Ectodermal cell (in vitro differentiated cells): Measurements from ENCODE around the gene ZDHHC14.

Experiments used
- H3K27ac ChIP-seq: 2 replicates; pipeline ENCODE4 v1.7.0; 2013; ENCODE audit warnings: mild to moderate bottlenecking, low read depth, low read length; ENCODE audit not compliant: insufficient read depth, poor library complexity, severe bottlenecking
- H3K27me3 ChIP-seq: 2 replicates; pipeline ENCODE4 v1.7.0; 2013; ENCODE audit warnings: mild to moderate bottlenecking, low read length; ENCODE audit not compliant: insufficient read depth, control insufficient read depth, poor library complexity, severe bottlenecking
- H3K36me3 ChIP-seq: one replicate; pipeline ENCODE4 v1.7.0; 2013; ENCODE audit warnings: low read length; ENCODE audit not compliant: control insufficient read depth, insufficient read depth
- H3K4me1 ChIP-seq: one replicate; pipeline ENCODE4 v1.7.0; 2013; ENCODE audit warnings: low read length; ENCODE audit not compliant: control insufficient read depth, insufficient read depth
- H3K4me3 ChIP-seq: 2 replicates; pipeline ENCODE4 v1.7.0; 2013; ENCODE audit warnings: low read depth, low read length, control low read depth; ENCODE audit not compliant: insufficient read depth
- H3K9me3 ChIP-seq: 2 replicates; pipeline ENCODE4 v1.7.0; 2013; ENCODE audit warnings: mild to moderate bottlenecking, low read length, moderate library complexity; ENCODE audit not compliant: control insufficient read depth
- WGBS, 2 experiments: methylation state at CpG; one replicate each; pipeline ENCODE4 v1.1.7; 2013; ENCODE audit warnings: missing lambda C conversion rate in 2 of 2; 5-methylcytosine and 5-hydroxymethylcytosine counted together

The ZDHHC14 gene

DNA sequence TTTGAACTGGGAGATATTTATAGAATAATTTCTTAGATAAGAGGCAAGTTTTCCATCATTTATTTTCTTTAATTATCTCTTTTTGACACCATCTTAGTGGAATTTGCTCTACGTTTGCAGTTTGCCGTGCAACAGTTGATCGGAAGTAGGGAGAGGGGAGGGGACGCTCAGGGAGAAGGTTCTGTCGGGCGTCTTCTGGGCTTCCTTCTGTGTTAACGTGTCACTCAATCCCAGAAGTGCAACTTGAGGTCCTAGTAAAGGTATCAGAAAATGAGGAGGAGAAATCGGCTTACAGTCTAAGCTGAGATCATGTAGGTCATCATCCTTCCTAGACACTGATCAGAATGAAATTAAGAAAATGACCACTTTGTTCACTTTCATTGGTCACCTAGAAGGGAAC lies 293.1 kb downstream of the ZDHHC14 start:
- Histone ChIP-seq H3K9me3 (no peaks in the 10 kb centered on the region), H3K27ac (no peak overlapping the region), H3K4me1 (peaks cover 5% of the 10 kb centered on the region), H3K36me3 (no peaks in the 10 kb centered on the region), H3K27me3 (no peaks in the 10 kb centered on the region), H3K4me3 (no peak overlapping the region)
- 89 to 90% methylated on average over 8 of the region's 8 CpGs for WGBS, 2 experiments

DNA sequence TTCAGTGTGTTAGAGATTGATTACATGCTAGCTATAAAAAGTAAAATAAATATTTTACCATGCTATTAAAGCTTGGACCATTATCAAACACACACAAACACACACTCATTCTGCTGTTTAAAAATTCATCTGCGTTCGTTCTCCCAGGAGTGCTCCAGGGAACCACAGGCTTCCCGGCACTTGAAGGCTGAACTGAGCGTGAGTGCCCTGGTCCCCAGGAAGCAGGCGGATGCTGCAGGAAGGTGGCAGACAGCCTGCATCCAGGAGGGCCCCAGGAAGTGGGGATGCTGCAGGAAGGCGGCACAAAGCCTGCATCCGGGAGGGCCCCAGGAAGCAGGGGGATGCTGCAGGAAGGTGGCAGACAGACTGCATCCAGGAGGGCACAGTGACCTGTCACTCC lies 294.8 kb downstream of the ZDHHC14 start:
- Histone ChIP-seq H3K36me3 (no peaks in the 10 kb centered on the region), H3K4me1 (peaks cover 10% of the 10 kb centered on the region), H3K27ac (no peak overlapping the region), H3K27me3 (no peaks in the 10 kb centered on the region), H3K4me3 (no peak overlapping the region), H3K9me3 (no peaks in the 10 kb centered on the region)
- 79 to 86% methylated on average over 7 of the region's 7 CpGs for WGBS, 2 experiments

DNA sequence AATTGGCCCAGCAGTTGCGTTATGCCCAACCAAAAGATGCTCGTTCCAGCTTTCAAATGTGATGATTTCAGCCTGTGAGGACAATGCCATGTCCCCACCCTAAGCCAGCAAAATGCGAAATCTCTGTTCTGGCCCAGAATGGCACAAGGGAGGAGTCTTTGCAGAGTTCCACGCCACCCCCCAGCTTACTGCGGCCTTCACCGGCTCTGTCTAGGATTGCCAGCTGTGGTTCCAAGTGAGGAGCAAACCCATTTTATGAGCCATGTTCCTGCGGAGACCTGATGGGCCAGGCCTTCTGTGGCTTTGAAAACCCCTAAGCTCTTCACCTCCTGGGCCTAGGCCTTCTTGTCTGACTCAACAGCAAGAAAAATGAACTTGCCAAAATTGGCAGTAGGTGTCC lies 295.3 kb downstream of the ZDHHC14 start:
- WGBS, 2 experiments, result 90 to 94% methylated on average over 7 of the region's 7 CpGs
- Histone ChIP-seq H3K27ac (no peak overlapping the region), H3K36me3 (no peaks in the 10 kb centered on the region), H3K27me3 (no peaks in the 10 kb centered on the region), H3K9me3 (no peaks in the 10 kb centered on the region), H3K4me1 (peaks cover 10% of the 10 kb centered on the region), H3K4me3 (no peak overlapping the region)

DNA sequence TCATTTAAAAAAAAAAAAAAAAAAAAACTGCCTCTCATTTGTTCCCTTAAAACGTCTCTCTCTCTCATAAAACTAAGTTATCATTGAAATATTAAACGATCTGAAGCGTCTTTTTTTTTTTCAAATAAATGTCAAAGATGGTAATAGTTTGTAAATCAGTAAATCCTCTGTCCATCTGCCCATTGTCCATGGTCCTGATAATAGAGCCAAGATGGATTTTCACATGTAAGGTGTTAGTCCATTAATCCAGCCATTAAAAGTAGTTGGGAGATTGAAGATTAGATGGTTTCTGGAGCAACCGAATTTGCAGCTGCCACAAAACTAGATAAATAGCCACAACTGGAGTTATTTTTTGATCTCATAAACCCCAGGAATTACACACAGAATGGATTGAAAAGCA lies 296.2 kb downstream of the ZDHHC14 start:
- Histone ChIP-seq H3K27me3 (no peaks in the 10 kb centered on the region), H3K36me3 (no peaks in the 10 kb centered on the region), H3K4me1 (peaks cover 10% of the 10 kb centered on the region), H3K9me3 (no peaks in the 10 kb centered on the region), H3K4me3 (no peak overlapping the region), H3K27ac (no peak overlapping the region)
- WGBS, 2 experiments, result 96 to 97% methylated on average over 2 to 3 of the region's 4 CpGs

DNA sequence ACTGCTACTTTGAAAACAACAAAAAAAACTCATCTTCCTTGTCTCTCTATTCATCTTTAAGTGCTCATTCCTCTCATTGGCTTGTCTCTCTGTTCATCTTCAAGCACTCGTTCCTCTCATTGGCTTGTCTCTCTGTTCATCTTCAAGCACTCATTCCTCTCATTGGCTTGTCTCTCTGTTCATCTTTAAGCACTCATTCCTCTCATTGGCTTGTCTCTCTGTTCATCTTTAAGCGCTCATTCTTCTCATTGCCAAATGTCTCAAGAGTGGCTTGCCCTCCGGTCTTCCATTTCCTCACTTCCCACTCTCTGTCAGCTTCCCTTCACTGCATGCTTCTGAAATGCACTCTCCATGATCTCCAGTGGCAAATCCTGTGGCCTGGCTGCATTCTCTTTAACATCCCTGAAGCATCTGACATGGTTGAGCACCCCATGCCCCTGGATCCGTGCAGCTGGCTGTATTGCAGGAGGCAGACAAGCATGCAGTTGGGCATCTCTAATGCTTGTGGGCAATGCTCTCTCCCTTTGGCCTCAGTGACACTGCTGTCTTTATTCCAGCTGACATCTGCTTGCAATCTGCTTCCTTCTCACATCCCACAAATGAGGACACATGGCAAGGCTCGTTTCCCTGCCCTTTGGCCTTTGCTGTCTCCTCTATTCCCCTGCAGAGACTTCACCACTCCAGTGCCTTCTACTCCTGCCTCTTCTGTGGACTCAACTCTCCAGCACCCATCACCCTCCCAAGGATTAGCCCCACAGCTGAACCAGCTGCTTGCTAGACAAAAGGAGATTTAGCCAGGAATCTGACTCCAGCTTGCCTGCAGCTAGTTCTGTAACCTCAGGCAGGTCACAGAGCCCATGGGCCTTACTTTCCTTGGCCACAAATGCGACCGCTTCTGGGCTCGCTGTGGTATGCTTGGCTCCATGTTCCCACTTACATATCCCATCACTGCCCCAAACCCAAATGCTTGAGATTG lies 298.9 kb downstream of the ZDHHC14 start:
- Histone ChIP-seq H3K36me3 (no peaks in the 10 kb centered on the region), H3K27ac (no peak overlapping the region), H3K4me3 (no peak overlapping the region), H3K27me3 (no peaks in the 10 kb centered on the region), H3K4me1 (peaks cover 10% of the 10 kb centered on the region), H3K9me3 (no peaks in the 10 kb centered on the region)
- 91 to 93% methylated on average over 8 of the region's 8 CpGs for WGBS, 2 experiments

DNA sequence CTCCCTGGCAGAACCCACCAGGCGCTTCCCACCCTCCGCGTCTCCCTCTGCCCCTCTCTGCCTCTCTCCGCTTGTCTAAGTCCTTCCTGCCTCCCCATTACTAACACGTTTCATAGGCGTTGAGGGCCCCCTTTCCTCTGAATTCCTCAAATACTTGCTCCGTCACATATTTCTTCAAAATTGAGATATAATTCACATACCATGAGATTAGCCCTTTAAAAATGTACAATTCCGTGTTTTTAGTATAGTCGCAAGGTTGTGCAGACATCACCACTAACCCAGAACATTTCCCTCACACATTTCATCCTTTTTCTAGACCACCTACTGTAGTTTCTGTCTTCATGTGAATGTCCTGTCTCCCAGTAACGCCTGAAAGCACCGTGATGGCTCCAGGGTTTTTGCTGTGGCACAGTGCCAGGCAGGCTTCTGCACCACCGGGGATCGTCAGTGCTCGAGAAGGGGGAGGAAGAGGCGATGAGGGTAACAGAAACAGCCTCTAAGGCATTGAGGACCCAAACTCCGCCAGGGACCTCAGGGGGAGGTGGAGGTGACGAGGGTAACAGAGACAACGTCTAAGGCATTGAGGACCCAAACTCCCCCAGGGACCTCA lies 300.2 kb downstream of the ZDHHC14 start:
- 90% methylated on average over 18 of the region's 18 CpGs for whole genome bisulfite sequencing, 2 experiments
- no peaks in the 10 kb centered on the region for H3K27me3 ChIP-seq
- H3K9me3 ChIP-seq, result no peaks in the 10 kb centered on the region

DNA sequence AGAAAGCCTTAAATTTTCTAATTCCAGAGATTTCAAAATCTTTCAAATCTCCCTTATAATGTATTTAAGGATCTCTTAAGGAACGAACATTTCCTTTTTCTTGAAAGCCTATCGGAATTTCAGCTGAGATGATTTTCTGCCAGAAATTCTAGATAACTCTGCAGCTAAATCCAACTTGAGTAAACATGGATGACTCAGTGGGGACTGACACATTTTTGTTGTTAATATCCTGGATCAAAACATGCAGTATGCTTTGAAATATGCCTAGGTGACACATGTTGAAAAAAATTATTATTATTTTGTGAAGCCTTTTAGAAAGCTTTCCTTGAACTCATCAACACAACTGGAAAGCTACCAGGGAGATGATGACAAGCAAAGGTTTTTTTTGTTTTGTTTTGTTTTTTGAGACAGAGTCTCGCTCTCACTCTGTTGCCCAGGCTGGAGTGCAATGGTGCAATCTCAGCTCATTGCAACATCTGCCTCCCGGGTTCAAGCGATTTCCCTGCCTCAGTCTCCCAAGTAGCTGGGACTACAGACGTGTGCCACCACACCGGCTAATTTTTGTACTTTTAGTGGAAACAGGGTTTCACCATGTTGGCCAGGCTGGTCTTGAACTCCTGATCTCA lies 302.0 kb downstream of the ZDHHC14 start:
- no peak overlapping the region for H3K27ac ChIP-seq
- 92 to 96% methylated on average over 7 of the region's 7 CpGs for WGBS, 2 experiments

More for the DNA sequence above, 300.2 kb downstream of the ZDHHC14 start:
- Histone ChIP-seq H3K27ac (no peak overlapping the region), H3K4me1 (peaks cover 10% of the 10 kb centered on the region), H3K4me3 (no peak overlapping the region), H3K36me3 (no peaks in the 10 kb centered on the region)

DNA sequence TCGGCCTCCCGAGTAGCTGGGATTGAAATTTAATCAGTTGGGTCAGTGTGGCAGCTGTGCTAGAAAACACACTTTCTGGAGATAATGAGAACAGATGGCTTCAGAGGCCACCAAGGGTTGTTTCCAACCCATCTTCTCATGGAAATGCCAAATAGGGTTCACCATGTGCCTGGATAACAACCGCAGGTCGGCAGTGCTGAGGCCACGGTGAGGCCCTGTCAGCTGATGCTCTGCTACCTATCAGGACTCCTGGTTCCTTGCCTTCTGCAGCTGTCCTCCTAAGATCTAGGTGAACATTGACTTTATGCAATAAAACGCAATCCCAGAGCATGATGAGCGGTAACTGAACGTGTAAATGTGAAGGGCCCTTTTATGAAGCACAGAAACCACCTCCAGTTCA lies 302.7 kb downstream of the ZDHHC14 start:
- Histone ChIP-seq H3K4me1 (peaks cover 10% of the 10 kb centered on the region), H3K9me3 (no peaks in the 10 kb centered on the region), H3K36me3 (no peaks in the 10 kb centered on the region), H3K4me3 (no peak overlapping the region), H3K27me3 (no peaks in the 10 kb centered on the region), H3K27ac (no peak overlapping the region)
- WGBS, 2 experiments, result 93 to 94% methylated on average over 8 of the region's 8 CpGs

More for the DNA sequence above, 302.0 kb downstream of the ZDHHC14 start:
- H3K4me1 ChIP-seq, result peaks cover 10% of the 10 kb centered on the region
- H3K36me3 ChIP-seq, result no peaks in the 10 kb centered on the region
- H3K4me3 ChIP-seq, result no peak overlapping the region
- no peaks in the 10 kb centered on the region for H3K27me3 ChIP-seq
- no peaks in the 10 kb centered on the region for H3K9me3 ChIP-seq

DNA sequence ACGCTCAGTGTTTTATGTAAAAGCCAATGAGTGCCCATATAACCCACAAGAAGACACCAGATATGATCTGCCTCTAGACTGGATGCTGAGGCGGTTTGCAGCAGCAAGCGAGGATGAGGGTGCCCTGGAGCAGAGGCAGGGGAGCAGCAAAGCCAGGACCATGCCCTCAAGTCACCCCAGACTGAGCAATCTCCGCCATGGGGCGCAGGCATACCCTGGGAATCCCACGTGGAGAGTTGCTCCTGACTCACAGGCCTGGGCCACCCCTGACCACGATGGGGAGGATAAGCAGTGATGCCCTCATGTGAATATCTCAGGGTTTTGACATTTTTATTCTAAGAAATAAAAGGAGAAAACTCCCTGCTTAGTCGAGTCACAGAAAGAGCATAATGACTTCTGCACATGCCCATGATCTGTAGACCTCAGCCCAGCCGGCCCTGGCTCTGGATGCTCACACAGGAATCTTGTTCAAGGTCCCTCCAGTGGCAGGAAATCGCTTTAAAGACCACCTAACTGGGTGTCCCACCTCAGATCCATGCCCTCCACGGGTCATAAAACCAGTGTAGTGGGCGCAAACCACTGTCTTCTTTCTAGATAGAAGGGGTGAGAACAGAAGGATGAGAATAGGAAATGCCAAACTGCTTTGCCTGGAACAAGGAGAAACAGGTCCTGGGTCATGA lies 303.8 kb downstream of the ZDHHC14 start:
- no peak overlapping the region for H3K4me3 ChIP-seq
- WGBS, 2 experiments, result 90 to 93% methylated on average over 12 of the region's 12 CpGs
- no peaks in the 10 kb centered on the region for H3K9me3 ChIP-seq
- no peak overlapping the region for H3K27ac ChIP-seq
- no peaks in the 10 kb centered on the region for H3K27me3 ChIP-seq
- peaks cover 10% of the 10 kb centered on the region for H3K4me1 ChIP-seq
- no peaks in the 10 kb centered on the region for H3K36me3 ChIP-seq
